Measurements from ENCODE around the gene CAMSAP3. TPM values are rescaled to one million over a fixed set of nuclear protein-coding genes. Genes with fewer than 3 reads are reported as not detected.

Gene CAMSAP3
- total RNA-seq, 2 experiments from 2014 or later: 0.40 to 0.50 TPM

GRCh38 chr19:7622933-7623685 lies 27.4 kb downstream of the CAMSAP3 start:
- no peak overlapping the region for H3K27ac Mint-ChIP-seq
- H3K4me3 Mint-ChIP-seq: no peak overlapping the region
- DNase-seq (no peak), ATAC-seq (ENCODE audit: low read depth) (no peak)
- POLR2A ChIA-PET: no interaction called here
- H3K27me3 Mint-ChIP-seq: no peaks in the 10 kb centered on the region
- peaks cover 16% of the 10 kb centered on the region for H3K36me3 Mint-ChIP-seq
- peaks cover 4% of the 10 kb centered on the region for H3K4me1 Mint-ChIP-seq
- no peaks in the 10 kb centered on the region for H3K9me3 Mint-ChIP-seq

GRCh38 chr19:7623725-7624603 lies 28.3 kb downstream of the CAMSAP3 start:
- POLR2A ChIA-PET: no interaction called here
- Mint-ChIP-seq H3K4me3 (no peak overlapping the region), H3K9me3 (no peaks in the 10 kb centered on the region), H3K27ac (no peak overlapping the region), H3K36me3 (peaks cover 11% of the 10 kb centered on the region), H3K27me3 (no peaks in the 10 kb centered on the region), H3K4me1 (peaks cover 12% of the 10 kb centered on the region)
- no peak for DNase-seq
- ATAC-seq (ENCODE audit: low read depth): no peak

GRCh38 chr19:7624810-7625209 lies 29.1 kb downstream of the CAMSAP3 start:
- H3K9me3 Mint-ChIP-seq: no peaks in the 10 kb centered on the region
- H3K4me1 Mint-ChIP-seq: peaks cover 15% of the 10 kb centered on the region
- no peak overlapping the region for H3K4me3 Mint-ChIP-seq
- no peak for ATAC-seq (ENCODE audit: low read depth)
- DNase-seq: no peak
- H3K27me3 Mint-ChIP-seq: no peaks in the 10 kb centered on the region
- H3K27ac Mint-ChIP-seq: no peak overlapping the region
- POLR2A ChIA-PET: no interaction called here
- peaks cover 15% of the 10 kb centered on the region for H3K36me3 Mint-ChIP-seq

GRCh38 chr19:7625763-7626372 lies 30.2 kb downstream of the CAMSAP3 start:
- Mint-ChIP-seq H3K36me3 (peaks cover 15% of the 10 kb centered on the region), H3K9me3 (no peaks in the 10 kb centered on the region), H3K27me3 (no peaks in the 10 kb centered on the region), H3K4me1 (peaks cover 23% of the 10 kb centered on the region), H3K27ac (no peak overlapping the region), H3K4me3 (no peak overlapping the region)
- POLR2A ChIA-PET: no interaction called here
- ATAC-seq (ENCODE audit: low read depth) (no peak), DNase-seq (no peak)

- Mint-ChIP-seq H3K36me3 (peaks cover 11% of the 10 kb centered on the region), H3K27me3 (no peaks in the 10 kb centered on the region), H3K4me1 (peaks cover 28% of the 10 kb centered on the region), H3K4me3 (no peak overlapping the region), H3K9me3 (no peaks in the 10 kb centered on the region), H3K27ac (no peak overlapping the region)
- DNase-seq (no peak), ATAC-seq (ENCODE audit: low read depth) (no peak)
- POLR2A ChIA-PET: interaction anchor here (0.6 kb wide), 1 partner anchor 89 kb away, joined by 4 read pairs; no protein-coding TSS in a partner anchor
Measured at GRCh38 chr19:7627166-7627565, 31.5 kb downstream of the CAMSAP3 start.

- H3K36me3 Mint-ChIP-seq: peaks cover 8% of the 10 kb centered on the region
- H3K4me1 Mint-ChIP-seq: peaks cover 28% of the 10 kb centered on the region
- DNase-seq: no peak
- peak overlapping the region; percentile 98 for H3K4me3 Mint-ChIP-seq
- H3K27me3 Mint-ChIP-seq: no peaks in the 10 kb centered on the region
- no peak for ATAC-seq (ENCODE audit: low read depth)
- POLR2A ChIA-PET: interaction anchor here (0.8 to 2.5 kb wide), 11 partner anchors 16 to 283 kb away, joined by 3 to 16 read pairs (median 4); partner anchors contain the start of genes MCOLN1, RETN and TRAPPC5
- H3K9me3 Mint-ChIP-seq: no peaks in the 10 kb centered on the region
- H3K27ac Mint-ChIP-seq: peak overlapping the region; percentile 100
Measured at GRCh38 chr19:7628589-7629311, 33.1 kb downstream of the CAMSAP3 start.

GRCh38 chr19:7629347-7630054 lies 33.8 kb downstream of the CAMSAP3 start, which contains the start of the genes PET100 and XAB2:
Gene PET100 (plus strand): TSS chr19:7629793. CDS start chr19:7629834, 41 bp downstream.
Gene XAB2 (minus strand): TSS chr19:7629545. CDS start chr19:7629527, 18 bp downstream.
- Mint-ChIP-seq H3K9me3 (no peaks in the 10 kb centered on the region), H3K27ac (peak within 1 kb of the TSS; percentile 100), H3K27me3 (no peaks in the 10 kb centered on the region), H3K4me3 (peak within 1 kb of the TSS; percentile 98), H3K36me3 (peaks cover 6% of the 10 kb centered on the region), H3K4me1 (peaks cover 28% of the 10 kb centered on the region)
- DNase-seq: peak; percentile 91
- POLR2A ChIA-PET: interaction anchor here (0.7 to 2.5 kb wide), 19 partner anchors 9 to 284 kb away, joined by 3 to 16 read pairs (median 4); partner anchors contain the start of genes MCOLN1, RETN and TRAPPC5
- ATAC-seq (ENCODE audit: low read depth): peak; percentile 98

GRCh38 chr19:7631577-7631976 lies 35.9 kb downstream of the CAMSAP3 start:
- Mint-ChIP-seq H3K9me3 (no peaks in the 10 kb centered on the region), H3K4me1 (peaks cover 32% of the 10 kb centered on the region), H3K4me3 (no peak overlapping the region), H3K27ac (no peak overlapping the region), H3K36me3 (peaks cover 6% of the 10 kb centered on the region), H3K27me3 (no peaks in the 10 kb centered on the region)
- ATAC-seq (ENCODE audit: low read depth): no peak
- no peak for DNase-seq
- POLR2A ChIA-PET: no interaction called here

- Mint-ChIP-seq H3K4me3 (no peak overlapping the region), H3K4me1 (peaks cover 33% of the 10 kb centered on the region), H3K27ac (no peak overlapping the region), H3K9me3 (no peaks in the 10 kb centered on the region), H3K36me3 (peaks cover 6% of the 10 kb centered on the region), H3K27me3 (no peaks in the 10 kb centered on the region)
- POLR2A ChIA-PET: no interaction called here
- DNase-seq: no peak
- ATAC-seq (ENCODE audit: low read depth): no peak
Measured at GRCh38 chr19:7632340-7633203, 36.9 kb downstream of the CAMSAP3 start.

- Mint-ChIP-seq H3K9me3 (no peaks in the 10 kb centered on the region), H3K27me3 (no peaks in the 10 kb centered on the region), H3K27ac (no peak within 1 kb of the TSS), H3K4me1 (peaks cover 24% of the 10 kb centered on the region), H3K4me3 (no peak within 1 kb of the TSS), H3K36me3 (peaks cover 4% of the 10 kb centered on the region)
- ATAC-seq (ENCODE audit: low read depth) (no peak), DNase-seq (no peak)
- POLR2A ChIA-PET: no interaction called here
Measured at GRCh38 chr19:7633698-7634097, 38.0 kb downstream of the CAMSAP3 start, which contains the start of gene PCP2. Gene PCP2 (minus strand): TSS chr19:7633719. CDS start chr19:7633457, 262 bp downstream.

- Mint-ChIP-seq H3K4me3 (peak overlapping the region; percentile 67), H3K27me3 (no peaks in the 10 kb centered on the region), H3K27ac (peak overlapping the region; percentile 8), H3K36me3 (peaks cover 12% of the 10 kb centered on the region), H3K9me3 (no peaks in the 10 kb centered on the region), H3K4me1 (peaks cover 22% of the 10 kb centered on the region)
- no peak for DNase-seq
- ATAC-seq (ENCODE audit: low read depth): no peak
- POLR2A ChIA-PET: interaction anchor here (0.6 to 1.2 kb wide), 2 partner anchors 16 to 40 kb away, joined by 3 to 4 read pairs; no protein-coding TSS in a partner anchor
Measured at GRCh38 chr19:7635670-7636069, 40.0 kb downstream of the CAMSAP3 start.
